ENCODE results near the gene SRSF3. TPM values are rescaled to one million over a fixed set of nuclear protein-coding genes. Genes with fewer than 3 reads are reported as not detected.
"Not testable (repeated sequence)": the region's sequence is repeated elsewhere in the genome, so short reads cannot be mapped to it uniquely, and the experiment has no call there.

Gene SRSF3
- total RNA-seq, 2 experiments from 2014 or later = 585 to 589 TPM

DNA sequence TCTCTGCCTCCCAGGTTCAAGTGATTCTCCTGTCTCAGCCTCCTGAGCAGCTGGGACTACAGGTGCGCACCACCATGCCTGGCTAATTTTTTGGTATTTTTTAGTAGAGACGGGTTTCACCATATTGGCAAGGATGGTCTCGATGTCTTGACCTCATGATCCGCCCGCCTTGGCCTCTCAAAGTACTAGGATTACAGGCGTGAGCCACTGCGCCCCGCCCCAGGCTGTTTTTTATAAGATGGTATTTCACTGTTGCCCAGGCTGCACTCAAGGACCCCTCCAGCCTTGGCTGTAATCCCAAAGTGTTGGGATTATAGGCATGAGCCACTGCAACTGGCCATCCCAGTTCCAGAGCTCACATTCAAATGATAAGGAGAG is 13.1 kb downstream of the SRSF3 start:
- H3K27me3 Mint-ChIP-seq, H3K9me3 Mint-ChIP-seq, H3K4me3 Mint-ChIP-seq, DNase-seq: not testable (repeated sequence)
- H3K4me1 Mint-ChIP-seq = peaks cover 53% of the 10 kb centered on the region
- peaks cover 73% of the 10 kb centered on the region for H3K36me3 Mint-ChIP-seq
- peak overlapping the region; percentile 75 for H3K27ac Mint-ChIP-seq

DNA sequence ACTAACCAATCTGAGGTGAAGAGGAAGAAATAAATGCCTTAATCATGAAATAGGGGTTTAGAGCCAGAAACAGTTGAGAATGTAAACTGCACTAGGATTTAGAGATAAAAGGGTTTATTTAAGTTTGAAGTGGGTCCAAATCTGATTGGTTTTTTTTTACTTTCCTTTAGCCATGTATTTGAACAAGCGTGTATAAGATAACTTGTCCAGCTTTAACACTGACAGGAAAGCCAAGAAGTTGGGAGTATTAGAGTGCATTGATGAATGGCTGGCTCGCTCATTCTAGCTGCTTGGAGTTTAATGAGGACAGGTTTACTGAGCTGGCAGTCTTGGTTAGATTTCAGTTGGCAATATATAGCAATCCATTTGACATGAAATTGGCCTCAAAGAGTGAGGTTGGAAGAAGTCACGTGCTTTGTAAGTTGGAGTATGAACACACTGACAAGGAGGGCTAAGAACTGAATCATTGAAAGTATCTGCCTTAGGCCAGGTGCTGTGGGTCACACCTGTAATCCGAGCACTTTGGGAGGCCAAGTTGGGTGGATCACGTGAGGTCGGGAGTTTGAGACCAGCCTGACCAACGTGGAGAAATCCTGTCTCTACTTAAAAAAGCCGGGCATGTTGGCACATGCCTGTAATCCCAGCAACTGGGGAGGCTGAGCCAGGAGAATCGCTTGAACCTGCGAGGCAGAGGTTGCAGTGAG is 13.7 kb downstream of the SRSF3 start:
- Mint-ChIP-seq H3K4me1 (peaks cover 50% of the 10 kb centered on the region), H3K27me3 (no peaks in the 10 kb centered on the region), H3K27ac (peak overlapping the region; percentile 75), H3K9me3 (no peaks in the 10 kb centered on the region), H3K36me3 (peaks cover 73% of the 10 kb centered on the region), H3K4me3 (no peak overlapping the region)
- DNase-seq = no peak

DNA sequence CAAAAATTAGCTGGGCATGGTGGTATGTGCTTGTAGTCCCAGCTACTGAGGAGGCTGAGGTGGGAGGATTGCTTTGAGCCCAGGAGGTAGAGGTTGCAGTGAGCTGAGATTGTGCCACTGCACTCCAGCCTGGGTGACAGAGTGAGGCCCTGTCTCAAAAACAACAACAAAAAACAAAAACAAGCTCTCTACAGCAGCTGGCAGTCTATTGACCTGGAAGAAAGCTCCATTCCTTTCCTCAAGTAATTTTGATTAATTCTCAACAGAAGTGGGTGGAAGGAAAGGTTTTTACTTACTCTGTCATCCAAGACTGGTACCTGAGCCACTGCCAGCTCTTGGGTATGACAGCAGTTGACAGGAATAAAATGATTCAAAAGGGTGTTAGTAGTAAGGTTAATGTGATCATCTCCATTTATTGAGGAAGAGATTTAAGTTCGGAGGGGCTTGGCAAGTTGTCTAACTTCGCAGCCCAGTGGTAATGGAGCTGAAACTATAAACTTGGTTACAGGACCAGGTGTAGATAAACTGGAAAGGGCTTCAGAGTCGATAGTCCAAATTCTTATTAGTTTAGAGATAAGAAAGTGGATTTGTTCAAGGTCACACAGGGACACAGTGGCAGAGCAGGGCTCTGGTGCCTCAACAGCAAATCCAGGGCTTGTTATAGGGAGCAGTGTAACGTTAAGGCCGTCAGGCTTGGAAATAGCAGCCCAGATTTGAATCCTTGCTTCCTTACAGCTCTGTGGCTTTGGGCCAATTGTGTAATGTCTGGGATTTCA is 14.8 kb downstream of the SRSF3 start:
- no peaks in the 10 kb centered on the region for H3K27me3 Mint-ChIP-seq

DNA sequence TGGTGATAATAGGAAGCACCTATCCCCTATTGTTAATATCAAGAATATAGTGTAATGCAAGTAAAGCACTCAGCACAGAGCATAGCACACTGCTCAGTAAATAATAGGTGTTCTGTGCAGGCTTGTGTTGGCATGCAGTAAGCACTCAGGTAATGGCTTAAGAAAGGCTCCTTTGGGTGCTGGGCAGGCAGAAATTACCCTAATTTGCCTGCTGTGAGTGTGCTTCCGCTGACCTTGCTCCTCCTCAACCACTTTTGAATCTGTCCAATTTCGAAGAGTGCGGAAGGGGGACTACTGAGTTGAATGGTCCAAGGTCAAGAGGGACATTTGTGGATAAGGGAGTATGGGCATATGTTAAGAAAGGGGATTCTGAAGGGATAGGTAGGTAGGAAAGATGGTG is 15.4 kb downstream of the SRSF3 start:
- Mint-ChIP-seq H3K9me3 (no peaks in the 10 kb centered on the region), H3K36me3 (peaks cover 62% of the 10 kb centered on the region), H3K27ac (peak overlapping the region; percentile 67), H3K4me1 (peaks cover 35% of the 10 kb centered on the region), H3K4me3 (no peak overlapping the region), H3K27me3 (no peaks in the 10 kb centered on the region)
- DNase-seq = no peak

More for the DNA sequence above, 14.8 kb downstream of the SRSF3 start:
- no peaks in the 10 kb centered on the region for H3K9me3 Mint-ChIP-seq
- no peak for DNase-seq
- H3K4me1 Mint-ChIP-seq = peaks cover 41% of the 10 kb centered on the region
- peaks cover 66% of the 10 kb centered on the region for H3K36me3 Mint-ChIP-seq
- no peak overlapping the region for H3K4me3 Mint-ChIP-seq
- peak overlapping the region; percentile 75 for H3K27ac Mint-ChIP-seq

DNA sequence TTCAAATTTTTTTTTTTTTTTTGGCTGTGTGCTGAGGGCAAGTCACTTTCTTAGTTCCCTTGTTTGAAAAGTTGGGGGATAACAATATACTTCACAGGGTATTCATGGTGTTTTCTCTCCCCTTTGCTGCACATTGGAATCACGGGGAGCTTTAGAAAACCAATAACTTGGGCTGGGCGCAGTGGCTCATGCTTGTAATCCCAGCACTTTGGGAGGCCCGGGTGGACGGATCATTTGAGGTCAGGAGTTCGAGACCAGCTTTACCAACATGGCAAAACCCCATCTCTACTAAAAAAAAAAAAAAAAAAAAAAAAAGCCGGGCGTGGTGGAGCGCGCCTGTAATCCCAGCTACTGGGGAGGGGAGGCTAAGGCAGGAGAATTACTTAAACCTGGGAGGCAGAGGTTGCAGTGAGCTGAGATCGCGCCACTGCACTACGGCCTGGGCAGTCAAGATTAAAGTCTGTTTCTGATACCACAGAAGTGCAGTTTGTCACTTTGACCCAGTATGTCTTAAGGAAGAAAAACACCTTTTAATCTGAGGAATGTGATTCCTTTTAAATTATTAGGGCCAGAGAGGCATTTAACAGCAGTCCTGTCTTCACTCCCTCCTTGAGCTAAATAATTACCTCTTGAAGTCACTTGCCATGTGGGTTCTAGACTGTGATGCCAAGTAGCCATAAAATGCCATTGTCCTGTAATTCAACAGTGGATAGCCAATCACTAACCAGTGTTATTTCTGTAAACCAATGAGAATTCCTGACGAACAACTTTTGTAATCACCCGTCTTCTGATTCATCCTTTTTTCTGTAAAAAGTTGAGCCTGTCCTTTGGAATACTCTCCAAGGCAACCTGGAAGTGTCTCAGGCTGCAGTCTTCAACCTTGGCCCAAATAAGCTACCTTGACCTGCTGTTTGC is 16.1 kb downstream of the SRSF3 start:
- Mint-ChIP-seq H3K36me3 (peaks cover 55% of the 10 kb centered on the region), H3K9me3 (no peaks in the 10 kb centered on the region), H3K27me3 (no peaks in the 10 kb centered on the region), H3K27ac (peak overlapping the region; percentile 86), H3K4me3 (no peak overlapping the region), H3K4me1 (peaks cover 31% of the 10 kb centered on the region)
- DNase-seq = no peak

DNA sequence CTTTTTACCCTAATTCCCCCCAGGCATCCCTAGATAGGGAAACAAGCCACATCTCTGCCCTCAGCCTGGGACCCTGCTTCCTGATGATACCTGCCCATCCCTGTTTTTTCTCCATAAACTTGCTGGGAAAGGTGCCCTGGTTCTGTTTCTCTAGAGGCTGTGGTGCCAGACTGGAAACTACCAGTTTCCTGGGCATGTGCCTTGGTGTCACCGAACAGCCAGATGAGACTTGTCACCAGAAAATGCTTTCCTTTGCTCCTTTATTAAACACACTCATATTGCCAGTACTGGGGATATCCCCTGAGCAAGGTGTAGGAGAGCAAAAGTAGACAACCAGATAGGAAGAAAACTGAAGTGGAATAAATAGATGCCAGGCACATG is 16.8 kb downstream of the SRSF3 start:
- H3K4me1 Mint-ChIP-seq = peaks cover 27% of the 10 kb centered on the region
- H3K36me3 Mint-ChIP-seq = peaks cover 50% of the 10 kb centered on the region
- no peaks in the 10 kb centered on the region for H3K27me3 Mint-ChIP-seq
- no peak for DNase-seq
- peak overlapping the region; percentile 86 for H3K27ac Mint-ChIP-seq
- H3K9me3 Mint-ChIP-seq = no peaks in the 10 kb centered on the region
- no peak overlapping the region for H3K4me3 Mint-ChIP-seq

DNA sequence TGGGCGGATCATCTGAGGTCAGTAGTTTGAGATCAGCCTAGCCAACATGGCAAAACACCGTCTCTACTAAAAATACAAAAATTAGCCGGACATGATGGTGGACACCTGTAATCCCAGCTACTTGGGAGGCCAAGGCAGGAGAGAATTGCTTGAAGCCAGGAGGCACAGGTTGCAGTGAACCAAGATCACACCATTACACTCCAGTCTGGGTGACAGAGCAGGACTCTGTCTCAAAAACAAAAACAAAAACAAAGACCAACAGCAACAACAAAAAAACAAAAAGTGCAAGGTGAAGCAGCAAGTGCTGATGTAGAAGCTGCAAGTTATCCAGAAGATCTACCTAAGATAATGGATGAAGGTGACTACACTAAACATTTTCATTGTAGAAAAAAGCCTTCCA is 17.5 kb downstream of the SRSF3 start:
- peaks cover 46% of the 10 kb centered on the region for H3K36me3 Mint-ChIP-seq
- H3K4me1 Mint-ChIP-seq = peaks cover 23% of the 10 kb centered on the region
- H3K4me3 Mint-ChIP-seq, H3K27me3 Mint-ChIP-seq, H3K9me3 Mint-ChIP-seq, DNase-seq: not testable (repeated sequence)
- peak overlapping the region; percentile 69 for H3K27ac Mint-ChIP-seq

DNA sequence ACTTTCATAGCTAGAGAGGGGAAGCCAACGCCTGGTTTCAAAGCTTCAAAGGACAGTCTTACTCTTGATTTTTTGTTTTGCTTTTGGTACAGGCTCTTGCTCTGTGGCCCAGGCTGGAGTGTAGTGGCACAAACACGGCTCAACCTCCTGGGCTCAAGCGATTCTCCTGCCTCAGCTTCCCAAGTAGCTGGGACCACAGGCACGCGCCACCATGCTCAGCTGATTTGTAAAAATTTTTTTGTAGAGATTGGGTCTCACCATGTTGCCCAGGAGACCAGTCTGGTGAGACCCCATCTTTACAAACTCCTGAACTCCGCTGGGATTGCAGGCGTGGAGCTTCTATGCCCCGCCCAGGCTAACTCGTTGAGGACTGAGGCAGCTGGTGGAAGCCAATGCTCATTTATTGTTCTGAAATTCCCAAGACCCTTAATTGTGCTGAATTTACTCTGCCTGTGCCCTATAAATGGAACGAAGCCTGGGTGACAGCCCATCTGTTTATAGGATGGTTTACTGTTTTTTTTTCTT is 18.0 kb downstream of the SRSF3 start:
- H3K27ac Mint-ChIP-seq = no peak overlapping the region
- H3K36me3 Mint-ChIP-seq = peaks cover 45% of the 10 kb centered on the region

DNA sequence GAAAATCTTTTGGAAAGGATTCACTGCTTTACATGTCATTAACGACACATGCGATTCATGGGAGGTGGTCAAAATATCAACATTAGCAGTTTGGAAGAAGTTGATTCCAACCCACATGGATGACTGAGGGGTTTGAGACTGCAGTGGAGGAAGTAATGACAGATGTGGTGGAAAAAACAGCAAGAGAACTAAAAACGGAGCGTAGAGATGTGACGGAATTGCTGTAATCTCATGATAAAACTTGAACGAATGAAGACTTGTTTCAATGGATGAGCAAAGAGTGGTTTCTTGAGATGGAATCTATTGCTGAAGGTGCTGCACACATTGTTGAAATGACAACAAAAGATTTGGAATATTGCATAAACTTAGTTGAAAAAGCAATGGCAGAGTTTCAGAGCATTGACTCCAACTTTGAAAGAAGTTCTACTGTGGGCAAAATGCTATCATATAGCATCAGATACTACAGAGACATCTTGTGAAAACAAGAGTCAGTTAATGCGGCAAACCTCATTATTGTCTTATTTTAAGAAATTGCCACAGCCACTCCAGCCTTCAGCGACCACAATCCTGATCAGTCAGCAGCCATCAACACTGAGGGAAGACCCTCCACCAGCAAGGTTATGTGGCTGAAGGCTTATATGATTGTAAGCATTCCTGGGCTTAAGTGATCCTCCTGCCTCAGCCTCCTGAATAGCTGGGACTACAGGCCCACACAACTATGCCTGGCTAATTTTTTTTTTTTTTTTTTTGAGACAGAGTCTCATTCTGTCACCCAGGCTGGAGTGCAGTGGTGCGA is 19.2 kb downstream of the SRSF3 start:
- no peaks in the 10 kb centered on the region for H3K27me3 Mint-ChIP-seq
- H3K27ac Mint-ChIP-seq = no peak overlapping the region
- H3K36me3 Mint-ChIP-seq = peaks cover 33% of the 10 kb centered on the region
- no peaks in the 10 kb centered on the region for H3K9me3 Mint-ChIP-seq
- peaks cover 21% of the 10 kb centered on the region for H3K4me1 Mint-ChIP-seq
- DNase-seq = no peak
- H3K4me3 Mint-ChIP-seq = no peak overlapping the region

More for the DNA sequence above, 18.0 kb downstream of the SRSF3 start:
- Mint-ChIP-seq H3K4me1 (peaks cover 23% of the 10 kb centered on the region), H3K9me3 (no peaks in the 10 kb centered on the region), H3K27me3 (no peaks in the 10 kb centered on the region), H3K4me3 (no peak overlapping the region)
- no peak for DNase-seq

DNA sequence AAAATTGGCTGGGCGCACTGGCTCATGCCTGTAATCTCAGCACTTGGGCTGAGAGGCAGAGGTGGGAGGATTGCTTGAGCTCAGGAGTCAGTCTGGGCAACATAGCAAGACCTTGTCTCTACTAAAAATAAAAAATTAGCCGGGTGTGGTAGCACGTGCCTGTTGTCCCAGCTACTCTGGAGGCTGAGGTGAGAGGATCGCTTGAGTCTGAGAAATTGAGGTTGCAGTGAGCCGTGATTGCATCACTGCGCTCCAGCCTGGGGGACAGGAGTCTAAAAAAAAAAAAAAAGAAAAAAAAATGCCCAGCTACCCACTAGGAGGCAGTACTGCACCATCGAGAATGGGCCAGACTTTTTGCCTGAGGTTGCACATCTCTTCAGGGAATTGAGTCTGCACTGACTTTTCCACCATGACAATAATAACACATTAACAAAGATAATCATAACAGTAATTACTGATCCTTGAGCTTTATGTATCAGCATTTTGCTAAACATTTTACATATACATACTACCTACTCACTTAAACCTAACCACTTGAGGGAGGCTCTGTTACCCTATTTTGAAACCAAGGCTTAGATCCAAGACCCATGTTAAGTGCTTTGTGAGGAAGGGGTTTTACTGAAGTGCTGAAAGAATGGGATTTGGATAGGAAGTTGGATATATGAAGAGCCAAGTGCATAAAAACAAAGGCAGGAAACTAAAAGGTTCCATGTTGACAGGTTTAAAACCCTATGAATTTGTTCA is 21.0 kb downstream of the SRSF3 start:
- H3K27me3 Mint-ChIP-seq = no peaks in the 10 kb centered on the region
- no peaks in the 10 kb centered on the region for H3K9me3 Mint-ChIP-seq
- peak overlapping the region; percentile 69 for H3K27ac Mint-ChIP-seq
- peaks cover 10% of the 10 kb centered on the region for H3K4me1 Mint-ChIP-seq
- peak; percentile 41 for DNase-seq
- H3K36me3 Mint-ChIP-seq = peaks cover 16% of the 10 kb centered on the region
- H3K4me3 Mint-ChIP-seq = no peak overlapping the region

DNA sequence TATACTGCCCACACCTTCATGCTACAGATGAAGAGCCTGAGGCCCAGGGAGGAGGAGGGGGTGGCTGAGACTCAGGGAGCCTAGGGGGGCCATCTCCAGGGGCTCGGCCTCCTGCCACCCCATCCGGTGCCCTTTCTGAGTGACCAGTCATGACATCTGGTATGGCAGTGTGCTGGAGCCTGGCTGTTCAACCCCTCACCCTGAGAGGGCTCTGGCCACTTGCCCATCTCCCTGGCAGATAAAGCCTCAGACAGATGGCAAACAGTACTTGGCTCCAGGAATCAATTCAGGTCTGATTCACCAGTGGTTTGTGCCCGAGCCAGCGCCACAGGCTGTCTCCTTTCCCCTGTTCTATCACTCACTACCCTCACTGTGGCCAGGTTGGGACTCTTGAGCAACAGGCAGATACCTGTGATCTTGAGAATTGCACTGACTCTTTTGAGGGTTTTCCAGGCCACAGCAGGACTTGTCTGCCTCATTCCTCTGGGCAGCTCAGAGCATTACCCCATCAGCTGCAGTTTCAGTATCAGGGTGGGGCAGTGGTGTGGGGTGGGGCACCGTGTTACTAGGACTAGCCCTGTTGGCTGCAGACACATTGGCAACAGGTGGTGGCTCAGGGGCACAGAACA is 22.8 kb downstream of the SRSF3 start:
- Mint-ChIP-seq H3K36me3 (peaks cover 8% of the 10 kb centered on the region), H3K9me3 (no peaks in the 10 kb centered on the region), H3K4me1 (peaks cover 4% of the 10 kb centered on the region), H3K27me3 (no peaks in the 10 kb centered on the region), H3K27ac (no peak overlapping the region), H3K4me3 (no peak overlapping the region)
- no peak for DNase-seq

DNA sequence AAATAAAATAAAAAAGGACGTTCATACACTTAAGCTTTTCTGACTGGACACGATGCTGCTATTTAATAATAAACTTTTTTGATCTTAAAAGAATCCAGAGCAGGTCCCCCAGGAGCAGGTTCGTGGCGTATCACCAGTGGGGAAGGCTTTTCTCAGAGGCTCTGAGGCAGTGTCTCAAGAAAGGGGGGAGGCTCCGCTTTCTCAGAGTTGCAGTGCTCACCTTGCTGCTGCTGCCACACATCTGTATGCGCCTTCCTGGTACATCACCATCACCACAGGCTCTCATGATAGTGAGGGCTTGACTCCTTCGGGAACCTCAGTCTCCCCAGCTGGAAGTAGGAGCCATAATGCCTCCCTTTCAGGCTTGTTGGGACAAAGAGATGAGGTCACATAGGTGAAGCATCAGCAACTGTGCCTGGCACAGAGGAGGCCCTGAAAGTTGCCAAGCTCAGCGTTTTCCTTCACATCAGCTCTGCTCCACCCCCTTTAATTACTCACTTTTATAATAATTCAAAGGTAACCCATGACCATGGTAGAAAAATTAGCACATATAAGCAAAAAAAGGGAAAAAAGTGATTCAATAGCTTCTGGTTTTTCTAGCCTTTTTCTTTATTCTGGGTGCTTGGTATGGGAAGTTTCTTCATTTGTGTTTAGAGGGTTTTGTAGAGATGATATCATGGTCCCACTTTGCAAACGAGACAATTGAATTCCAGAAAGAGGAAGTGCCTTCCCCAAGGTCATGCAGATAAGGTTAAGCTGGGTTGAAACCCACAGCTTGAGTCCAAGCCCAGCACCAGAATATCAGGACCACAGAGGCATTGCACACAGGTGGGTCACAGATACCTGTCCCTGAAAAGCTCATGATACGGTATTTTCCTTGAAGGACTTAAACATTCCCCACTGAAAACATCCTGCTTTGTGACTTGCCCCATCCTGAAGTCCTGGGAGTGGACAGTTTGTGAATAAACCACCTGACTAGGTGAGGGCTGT is 24.5 kb downstream of the SRSF3 start:
- Mint-ChIP-seq H3K36me3 (peaks cover 2% of the 10 kb centered on the region), H3K9me3 (no peaks in the 10 kb centered on the region), H3K27ac (no peak overlapping the region), H3K27me3 (no peaks in the 10 kb centered on the region), H3K4me1 (peaks cover 12% of the 10 kb centered on the region), H3K4me3 (no peak overlapping the region)
- no peak for DNase-seq
